Aorta (tissue), 5 donors: ENCODE results near the gene ALLC. TPM values are rescaled to one million over a fixed set of nuclear protein-coding genes. Genes with fewer than 3 reads are reported as not detected.

ENCODE experiments used
- ATAC-seq: fragments of 200-7000 bp; cut with Tn5 transposase; one replicate; pipeline ENCODE4 v1.9.1; 2022; ENCODE audit warnings: moderate library complexity; ENCODE audit not compliant: low FRiP score
- DNase-seq, 2 donors: peaks; one replicate each; pipeline ENCODE4 v3.0.0-alpha.2; 2020
- H3K27ac ChIP-seq, 2 donors: one replicate each; pipeline ENCODE4 v1.5.1; 2013; ENCODE audit warnings: low read length in 2 of 2, mild to moderate bottlenecking in 2 of 2, moderate library complexity in 2 of 2, control low read depth in 1 of 2, inconsistent platforms in 1 of 2, low read depth in 1 of 2
- H3K27me3 ChIP-seq, 2 donors: one replicate each; pipeline ENCODE4 v1.6.1; 2013; ENCODE audit warnings: control low read depth in 1 of 2, low read length in 1 of 2, mild to moderate bottlenecking in 1 of 2, moderate library complexity in 1 of 2; ENCODE audit not compliant: insufficient read depth in 2 of 2, control insufficient read depth in 1 of 2
- H3K36me3 ChIP-seq, 2 donors: one replicate each; pipeline ENCODE4 v1.6.1; 2013; ENCODE audit warnings: control low read depth in 1 of 2, low read length in 1 of 2, mild to moderate bottlenecking in 1 of 2; ENCODE audit not compliant: insufficient read depth in 2 of 2, control insufficient read depth in 1 of 2
- H3K4me1 ChIP-seq, 2 donors: one replicate each; pipeline ENCODE4 v1.6.1; 2013; ENCODE audit warnings: low read length in 2 of 2, control low read depth in 1 of 2, mild to moderate bottlenecking in 1 of 2, moderate library complexity in 1 of 2; ENCODE audit not compliant: insufficient read depth in 2 of 2, control insufficient read depth in 1 of 2
- H3K4me3 ChIP-seq, 2 donors: one replicate each; pipeline ENCODE4 v1.5.1; 2013; ENCODE audit warnings: low read length in 2 of 2, control low read depth in 1 of 2, mild to moderate bottlenecking in 1 of 2
- H3K9me3 ChIP-seq: one replicate; pipeline ENCODE4 v1.6.1; 2013; ENCODE audit warnings: mild to moderate bottlenecking, low read length; ENCODE audit not compliant: control insufficient read depth
- WGBS, 2 donors: extraction: QIAGEN DNeasy Blood & Tissue Kit; methylation state at CpG; one replicate each; pipeline ENCODE4 v1.1.7; 2013; 5-methylcytosine and 5-hydroxymethylcytosine counted together
- intact Hi-C, 2 donors: fragments of 100-400 bp; cut with DNase I; formaldehyde crosslinking; loops; one replicate each; pipeline versions ENCODE4 v1.14.2 to v1.15.0; 2022
- polyA plus RNA-seq, 2 donors: library from polyadenylated mRNA; stranded (reverse); fragments of 200-250 nt; gene quantifications; one replicate each; pipeline ENCODE4 v1.2.3, GENCODE V29; 2013
- total RNA-seq, 2 donors: library from RNA; stranded (reverse); fragmentation: NEBNext Ultra II Directional; extraction: Animal tissue kit (Norgen Biotek cat#: 25700); gene quantifications; one replicate each; pipeline ENCODE4 v1.2.1, GENCODE V29; 2021
- donor health status: healthy with polysubstance abuse.
- donor health status: Bipolar disorder and iron deficiency.
- donor health status: DM: no; HTN: no; CAD: no.
- donor health status: DM: no; HTN: no; CAD: no.
- donor health status: DM: yes; HTN: yes; CAD: no.

Gene ALLC
- total and polyA plus RNA-seq, 4 donors: 1.4 to 5.3 TPM; not detected in 2

- no peak overlapping the region for H3K4me3 ChIP-seq
- no peaks in the 10 kb centered on the region for H3K4me1 ChIP-seq
- no peaks in the 10 kb centered on the region for H3K36me3 ChIP-seq
- no peaks in the 10 kb centered on the region for H3K9me3 ChIP-seq
- no peaks in the 10 kb centered on the region for H3K27me3 ChIP-seq
- WGBS, 2 donors: 88 to 89% methylated on average over 23 of the region's 23 CpGs
- ATAC-seq: no peak
- H3K27ac ChIP-seq: no peak overlapping the region
- intact Hi-C loops: loop anchor here in 1 of 2 donors (5.0 kb wide), 1 partner anchor 52 kb away; no protein-coding TSS in a partner anchor
- no peak for DNase-seq
These were observed 67.7 kb downstream of the ALLC start for GRCh38 chr2:3725458-3726250.

- no peak overlapping the region for H3K27ac ChIP-seq
- no peaks in the 10 kb centered on the region for H3K27me3 ChIP-seq
- no peaks in the 10 kb centered on the region for H3K4me1 ChIP-seq
- H3K36me3 ChIP-seq: no peaks in the 10 kb centered on the region
- intact Hi-C loops: loop anchor here in 1 of 2 donors (5.0 kb wide), 1 partner anchor 51 kb away; no protein-coding TSS in a partner anchor
- no peak for ATAC-seq
- WGBS, 2 donors: 94 to 95% methylated on average over 10 of the region's 10 CpGs
- no peak overlapping the region for H3K4me3 ChIP-seq
- H3K9me3 ChIP-seq: no peaks in the 10 kb centered on the region
- DNase-seq: no peak
These were observed 68.5 kb downstream of the ALLC start for GRCh38 chr2:3726511-3726910.

GRCh38 chr2:3727397-3728045 is 69.5 kb downstream of the ALLC start:
- Histone ChIP-seq H3K9me3 (no peaks in the 10 kb centered on the region), H3K4me3 (no peak overlapping the region), H3K27me3 (no peaks in the 10 kb centered on the region), H3K27ac (no peak overlapping the region), H3K36me3 (no peaks in the 10 kb centered on the region), H3K4me1 (no peaks in the 10 kb centered on the region)
- 65 to 66% methylated on average over 12 of the region's 12 CpGs for WGBS, 2 donors
- ATAC-seq (no peak), DNase-seq (no peak)
- intact Hi-C loops: loop anchor here in 1 of 2 donors (5.0 kb wide), 1 partner anchor 50 kb away; no protein-coding TSS in a partner anchor

GRCh38 chr2:3728104-3729054 is 70.4 kb downstream of the ALLC start:
- Histone ChIP-seq H3K4me1 (no peaks in the 10 kb centered on the region), H3K27ac (no peak overlapping the region), H3K27me3 (no peaks in the 10 kb centered on the region), H3K9me3 (no peaks in the 10 kb centered on the region), H3K36me3 (no peaks in the 10 kb centered on the region), H3K4me3 (no peak overlapping the region)
- ATAC-seq (peak; percentile 49), DNase-seq (peak in 1 of 2 donors; percentile 54)
- intact Hi-C loops: loop anchor here in 1 of 2 donors (5.0 kb wide), 1 partner anchor 49 kb away; no protein-coding TSS in a partner anchor
- WGBS, 2 donors: 23 to 27% methylated on average over 22 of the region's 22 CpGs

GRCh38 chr2:3729055-3729448 is 71.1 kb downstream of the ALLC start:
- no peaks in the 10 kb centered on the region for H3K4me1 ChIP-seq
- H3K4me3 ChIP-seq: no peak overlapping the region
- no peaks in the 10 kb centered on the region for H3K36me3 ChIP-seq
- H3K9me3 ChIP-seq: no peaks in the 10 kb centered on the region
- no peak for DNase-seq
- ATAC-seq: no peak
- no peak overlapping the region for H3K27ac ChIP-seq
- H3K27me3 ChIP-seq: no peaks in the 10 kb centered on the region
- 88 to 90% methylated on average over 8 of the region's 8 CpGs for WGBS, 2 donors
- intact Hi-C loops: loop anchor here in 1 of 2 donors (5.0 kb wide), 1 partner anchor 48 kb away; no protein-coding TSS in a partner anchor

- no peak overlapping the region for H3K27ac ChIP-seq
- DNase-seq (no peak), ATAC-seq (no peak)
- WGBS, 2 donors: 89 to 94% methylated on average over 9 of the region's 9 CpGs
- no peaks in the 10 kb centered on the region for H3K36me3 ChIP-seq
- no peak overlapping the region for H3K4me3 ChIP-seq
- H3K27me3 ChIP-seq: no peaks in the 10 kb centered on the region
- intact Hi-C loops: loop anchor here in 1 of 2 donors (5.0 kb wide), 1 partner anchor 48 kb away; no protein-coding TSS in a partner anchor
- no peaks in the 10 kb centered on the region for H3K9me3 ChIP-seq
- no peaks in the 10 kb centered on the region for H3K4me1 ChIP-seq
These were observed 71.8 kb downstream of the ALLC start for GRCh38 chr2:3729786-3730185.

GRCh38 chr2:3730646-3731045 is 72.6 kb downstream of the ALLC start:
- Histone ChIP-seq H3K9me3 (no peaks in the 10 kb centered on the region), H3K27me3 (no peaks in the 10 kb centered on the region), H3K36me3 (no peaks in the 10 kb centered on the region), H3K27ac (no peak overlapping the region), H3K4me1 (no peaks in the 10 kb centered on the region), H3K4me3 (no peak overlapping the region)
- ATAC-seq (no peak), DNase-seq (no peak)
- 92% methylated on average over 8 of the region's 8 CpGs for WGBS, 2 donors
- intact Hi-C loops: no loop called here

- DNase-seq: no peak
- Histone ChIP-seq H3K27me3 (no peaks in the 10 kb centered on the region), H3K36me3 (no peaks in the 10 kb centered on the region), H3K27ac (no peak overlapping the region), H3K4me1 (no peaks in the 10 kb centered on the region), H3K4me3 (no peak overlapping the region), H3K9me3 (no peaks in the 10 kb centered on the region)
- no peak for ATAC-seq
- WGBS, 2 donors: 96% methylated on average over 7 of the region's 7 CpGs
- intact Hi-C loops: no loop called here
These were observed 73.8 kb downstream of the ALLC start for GRCh38 chr2:3731829-3732228.
